WTC11 (cell line): ENCODE results near the gene RANGRF. TPM values are rescaled to one million over a fixed set of nuclear protein-coding genes. Genes with fewer than 3 reads are reported as not detected.
A peak's percentile ranks its signal among the peaks of the same experiment; 100 is the strongest.

Source experiments
- ATAC-seq: fragments of 200-7000 bp; cut with Tn5 transposase; 2 replicates; pipeline ENCODE4 v1.10.0; 2021; ENCODE audit warnings: mild to moderate bottlenecking, moderate library complexity
- CTCF ChIA-PET: fragments of 300-600 bp; sonication (Branson Sonifier 250); formaldehyde crosslinking; loops from one replicate; lab custom pipeline; 2021; ENCODE audit warnings: antibody characterized with exemption; lab: Charles Lee
- POLR2A ChIA-PET: fragments of 350-600 bp; sonication (Branson Sonifier 250); formaldehyde crosslinking; loops from one replicate; lab custom pipeline; 2021; ENCODE audit warnings: antibody characterized with exemption; lab: Charles Lee
- DNase-seq: peaks from one replicate; pipeline ENCODE4 v3.0.0; 2021; ENCODE audit warnings: low spot score
- H3K27ac Mint-ChIP-seq: 2 replicates; pipeline ENCODE4 v1.8.0; 2021; ENCODE audit warnings: mixed read lengths
- H3K27me3 Mint-ChIP-seq: 2 replicates; pipeline ENCODE4 v1.8.0; 2021; ENCODE audit warnings: low read depth, mild to moderate bottlenecking, moderate library complexity, mixed read lengths
- H3K36me3 Mint-ChIP-seq: 2 replicates; pipeline ENCODE4 v1.8.0; 2021; ENCODE audit warnings: mixed read lengths
- H3K4me1 Mint-ChIP-seq: 2 replicates; pipeline ENCODE4 v1.8.0; 2022; ENCODE audit warnings: mixed read lengths
- H3K4me3 Mint-ChIP-seq: 2 replicates; pipeline ENCODE4 v1.8.0; 2021; ENCODE audit warnings: mild to moderate bottlenecking, moderate library complexity, mixed read lengths
- H3K9me3 Mint-ChIP-seq: 2 replicates; pipeline ENCODE4 v1.8.0; 2021; ENCODE audit warnings: mixed read lengths
- CBFB ChIP-seq: sonication (generic); formaldehyde crosslinking; IDR thresholded peaks from 2 replicates; pipeline ENCODE4 v1.8.1; 2022; ENCODE audit warnings: mild to moderate bottlenecking, low read depth, missing genetic modification reagents
- CREB1 ChIP-seq: sonication (generic); formaldehyde crosslinking; IDR thresholded peaks from 2 replicates; pipeline ENCODE4 v1.8.0; 2023; ENCODE audit warnings: mild to moderate bottlenecking, missing genetic modification reagents
- GABPB1 ChIP-seq: sonication (generic); formaldehyde crosslinking; IDR thresholded peaks from 2 replicates; pipeline ENCODE4 v1.8.1; 2023; ENCODE audit warnings: mild to moderate bottlenecking, missing genetic modification reagents
- GRHL2 ChIP-seq: fragments of 250-450 bp; sonication (Bioruptor Pico); IDR thresholded peaks from 2 replicates; pipeline ENCODE4 v1.8.0; 2022; ENCODE audit warnings: mild to moderate bottlenecking, moderate library complexity; ENCODE audit not compliant: insufficient replicate concordance, severe bottlenecking
- GTF2I ChIP-seq: fragments of 250-450 bp; sonication (Bioruptor Pico); conservative IDR thresholded peaks from 2 replicates; pipeline ENCODE4 v1.4.0; 2021; ENCODE audit warnings: mild to moderate bottlenecking
- JAZF1 ChIP-seq: fragments of 250-450 bp; sonication (Bioruptor Pico); IDR thresholded peaks from 2 replicates; pipeline ENCODE4 v1.9.0; 2021; ENCODE audit warnings: moderate library complexity, mild to moderate bottlenecking, inconsistent platforms
- MXD4 ChIP-seq: fragments of 250-450 bp; sonication (Bioruptor Pico); IDR thresholded peaks from 2 replicates; pipeline ENCODE4 v1.8.0; 2021; ENCODE audit warnings: mild to moderate bottlenecking, moderate library complexity, borderline replicate concordance
- MYBL2 ChIP-seq: sonication (generic); formaldehyde crosslinking; IDR thresholded peaks from 2 replicates; pipeline ENCODE4 v1.8.1; 2023; ENCODE audit warnings: mild to moderate bottlenecking, moderate library complexity, missing genetic modification reagents
- NR2C2 ChIP-seq: sonication (generic); formaldehyde crosslinking; IDR thresholded peaks from 2 replicates; pipeline ENCODE4 v1.8.0; 2022; ENCODE audit warnings: mild to moderate bottlenecking, missing genetic modification reagents
- PRRX2 ChIP-seq: fragments of 250-450 bp; sonication (Bioruptor Pico); IDR thresholded peaks from 2 replicates; pipeline ENCODE4 v1.8.0; 2021; ENCODE audit warnings: mild to moderate bottlenecking
- SP1 ChIP-seq: sonication (generic); formaldehyde crosslinking; conservative IDR thresholded peaks from 2 replicates; pipeline ENCODE4 v1.8.1; 2022; ENCODE audit warnings: missing genetic modification reagents
- TEAD4 ChIP-seq: sonication (generic); formaldehyde crosslinking; IDR thresholded peaks from 2 replicates; pipeline ENCODE4 v1.8.0; 2022; ENCODE audit warnings: mild to moderate bottlenecking, missing genetic modification reagents
- ZNF396 ChIP-seq: fragments of 250-450 bp; sonication (Bioruptor Pico); IDR thresholded peaks from 2 replicates; pipeline ENCODE4 v1.8.0; 2021; ENCODE audit warnings: mild to moderate bottlenecking, moderate library complexity, borderline replicate concordance
- total RNA-seq: library from RNA; stranded (reverse); gene quantifications from 3 replicates; pipeline ENCODE4 v1.2.3, GENCODE V29; 2021
- TF ChIP-seq, protein P1 (sequence below): fragments of 250-450 bp; sonication (Bioruptor Pico); IDR thresholded peaks from 2 replicates; pipeline ENCODE4 v1.9.0; 2021; ENCODE audit warnings: mild to moderate bottlenecking
- TF ChIP-seq, protein P2 (sequence below): sonication (generic); formaldehyde crosslinking; IDR thresholded peaks from 2 replicates; pipeline ENCODE4 v1.8.0; 2022; ENCODE audit warnings: mild to moderate bottlenecking, missing genetic modification reagents
- TF ChIP-seq, protein P3 (sequence below): sonication (generic); formaldehyde crosslinking; IDR thresholded peaks from 2 replicates; pipeline ENCODE4 v1.8.1; 2022; ENCODE audit warnings: low read depth, missing genetic modification reagents, borderline replicate concordance
- TF ChIP-seq, protein P4 (sequence below): fragments of 200-600 bp; IDR thresholded peaks from 2 replicates; pipeline ENCODE4 v1.8.0; 2022; ENCODE audit warnings: antibody characterized with exemption
- TF ChIP-seq, protein P5 (sequence below): sonication (generic); formaldehyde crosslinking; IDR thresholded peaks from 2 replicates; pipeline ENCODE4 v1.8.0; 2023; ENCODE audit warnings: mild to moderate bottlenecking, missing genetic modification reagents
- TF ChIP-seq, protein P6 (sequence below): fragments of 250-450 bp; sonication (Bioruptor Pico); IDR thresholded peaks from 2 replicates; pipeline ENCODE4 v1.8.0; 2021; ENCODE audit warnings: mild to moderate bottlenecking

The RANGRF gene
- total RNA-seq, 1 experiment from 2014 or later = 32.7 TPM

DNA sequence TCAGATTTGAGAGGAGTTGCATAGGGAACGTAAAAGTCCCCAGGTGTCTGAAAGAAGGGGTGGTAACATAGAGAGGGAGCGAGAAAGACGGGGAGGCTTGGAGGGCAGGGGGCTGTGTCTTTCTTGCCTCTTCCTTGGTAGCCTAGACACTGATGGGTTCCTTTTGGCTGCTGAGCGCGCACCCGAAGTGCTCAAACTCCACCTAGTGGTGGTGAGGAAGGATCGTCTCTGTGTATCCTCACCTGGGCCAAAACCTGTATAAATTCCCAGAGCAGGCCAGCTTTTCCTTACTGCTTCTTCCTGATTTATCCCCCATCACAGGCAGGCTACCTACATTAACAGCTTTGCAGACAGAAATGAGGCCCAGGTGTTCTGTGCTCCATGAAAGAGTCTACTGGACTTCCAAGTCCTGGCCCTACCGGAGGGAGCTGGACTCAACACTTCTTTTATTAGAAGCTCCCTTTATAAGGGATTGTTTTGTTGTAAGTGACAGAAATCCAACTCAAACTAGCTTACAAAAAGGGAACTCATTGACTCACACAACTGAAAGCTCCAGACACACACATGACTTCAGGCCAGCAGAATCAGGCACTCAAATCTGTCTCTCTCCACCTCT, 12.3 kb downstream of the RANGRF start (continued):
- TF ChIP-seq, protein P1, sequence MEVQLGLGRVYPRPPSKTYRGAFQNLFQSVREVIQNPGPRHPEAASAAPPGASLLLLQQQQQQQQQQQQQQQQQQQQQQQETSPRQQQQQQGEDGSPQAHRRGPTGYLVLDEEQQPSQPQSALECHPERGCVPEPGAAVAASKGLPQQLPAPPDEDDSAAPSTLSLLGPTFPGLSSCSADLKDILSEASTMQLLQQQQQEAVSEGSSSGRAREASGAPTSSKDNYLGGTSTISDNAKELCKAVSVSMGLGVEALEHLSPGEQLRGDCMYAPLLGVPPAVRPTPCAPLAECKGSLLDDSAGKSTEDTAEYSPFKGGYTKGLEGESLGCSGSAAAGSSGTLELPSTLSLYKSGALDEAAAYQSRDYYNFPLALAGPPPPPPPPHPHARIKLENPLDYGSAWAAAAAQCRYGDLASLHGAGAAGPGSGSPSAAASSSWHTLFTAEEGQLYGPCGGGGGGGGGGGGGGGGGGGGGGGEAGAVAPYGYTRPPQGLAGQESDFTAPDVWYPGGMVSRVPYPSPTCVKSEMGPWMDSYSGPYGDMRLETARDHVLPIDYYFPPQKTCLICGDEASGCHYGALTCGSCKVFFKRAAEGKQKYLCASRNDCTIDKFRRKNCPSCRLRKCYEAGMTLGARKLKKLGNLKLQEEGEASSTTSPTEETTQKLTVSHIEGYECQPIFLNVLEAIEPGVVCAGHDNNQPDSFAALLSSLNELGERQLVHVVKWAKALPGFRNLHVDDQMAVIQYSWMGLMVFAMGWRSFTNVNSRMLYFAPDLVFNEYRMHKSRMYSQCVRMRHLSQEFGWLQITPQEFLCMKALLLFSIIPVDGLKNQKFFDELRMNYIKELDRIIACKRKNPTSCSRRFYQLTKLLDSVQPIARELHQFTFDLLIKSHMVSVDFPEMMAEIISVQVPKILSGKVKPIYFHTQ (CRISPR knock-in tag) = no peak
- no peak for TF ChIP-seq GTF2I (CRISPR knock-in tag)
- TF ChIP-seq, protein P2, sequence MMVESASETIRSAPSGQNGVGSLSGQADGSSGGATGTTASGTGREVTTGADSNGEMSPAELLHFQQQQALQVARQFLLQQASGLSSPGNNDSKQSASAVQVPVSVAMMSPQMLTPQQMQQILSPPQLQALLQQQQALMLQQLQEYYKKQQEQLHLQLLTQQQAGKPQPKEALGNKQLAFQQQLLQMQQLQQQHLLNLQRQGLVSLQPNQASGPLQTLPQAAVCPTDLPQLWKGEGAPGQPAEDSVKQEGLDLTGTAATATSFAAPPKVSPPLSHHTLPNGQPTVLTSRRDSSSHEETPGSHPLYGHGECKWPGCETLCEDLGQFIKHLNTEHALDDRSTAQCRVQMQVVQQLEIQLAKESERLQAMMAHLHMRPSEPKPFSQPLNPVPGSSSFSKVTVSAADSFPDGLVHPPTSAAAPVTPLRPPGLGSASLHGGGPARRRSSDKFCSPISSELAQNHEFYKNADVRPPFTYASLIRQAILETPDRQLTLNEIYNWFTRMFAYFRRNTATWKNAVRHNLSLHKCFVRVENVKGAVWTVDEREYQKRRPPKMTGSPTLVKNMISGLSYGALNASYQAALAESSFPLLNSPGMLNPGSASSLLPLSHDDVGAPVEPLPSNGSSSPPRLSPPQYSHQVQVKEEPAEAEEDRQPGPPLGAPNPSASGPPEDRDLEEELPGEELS (CRISPR knock-in tag) = no peak
- TF ChIP-seq PRRX2 = no peak
- TF ChIP-seq ZNF396 (CRISPR knock-in tag) = no peak
- TF ChIP-seq GABPB1 = no peak
- no peak for TF ChIP-seq GRHL2 (CRISPR knock-in tag)
- no peak for TF ChIP-seq CREB1 (CRISPR knock-in tag)
- TF ChIP-seq, protein P3, sequence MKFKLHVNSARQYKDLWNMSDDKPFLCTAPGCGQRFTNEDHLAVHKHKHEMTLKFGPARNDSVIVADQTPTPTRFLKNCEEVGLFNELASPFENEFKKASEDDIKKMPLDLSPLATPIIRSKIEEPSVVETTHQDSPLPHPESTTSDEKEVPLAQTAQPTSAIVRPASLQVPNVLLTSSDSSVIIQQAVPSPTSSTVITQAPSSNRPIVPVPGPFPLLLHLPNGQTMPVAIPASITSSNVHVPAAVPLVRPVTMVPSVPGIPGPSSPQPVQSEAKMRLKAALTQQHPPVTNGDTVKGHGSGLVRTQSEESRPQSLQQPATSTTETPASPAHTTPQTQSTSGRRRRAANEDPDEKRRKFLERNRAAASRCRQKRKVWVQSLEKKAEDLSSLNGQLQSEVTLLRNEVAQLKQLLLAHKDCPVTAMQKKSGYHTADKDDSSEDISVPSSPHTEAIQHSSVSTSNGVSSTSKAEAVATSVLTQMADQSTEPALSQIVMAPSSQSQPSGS (CRISPR knock-in tag) = no peak
- TF ChIP-seq TEAD4 (CRISPR knock-in tag) = no peak
- TF ChIP-seq MYBL2 (CRISPR knock-in tag) = no peak
- TF ChIP-seq, protein P4, sequence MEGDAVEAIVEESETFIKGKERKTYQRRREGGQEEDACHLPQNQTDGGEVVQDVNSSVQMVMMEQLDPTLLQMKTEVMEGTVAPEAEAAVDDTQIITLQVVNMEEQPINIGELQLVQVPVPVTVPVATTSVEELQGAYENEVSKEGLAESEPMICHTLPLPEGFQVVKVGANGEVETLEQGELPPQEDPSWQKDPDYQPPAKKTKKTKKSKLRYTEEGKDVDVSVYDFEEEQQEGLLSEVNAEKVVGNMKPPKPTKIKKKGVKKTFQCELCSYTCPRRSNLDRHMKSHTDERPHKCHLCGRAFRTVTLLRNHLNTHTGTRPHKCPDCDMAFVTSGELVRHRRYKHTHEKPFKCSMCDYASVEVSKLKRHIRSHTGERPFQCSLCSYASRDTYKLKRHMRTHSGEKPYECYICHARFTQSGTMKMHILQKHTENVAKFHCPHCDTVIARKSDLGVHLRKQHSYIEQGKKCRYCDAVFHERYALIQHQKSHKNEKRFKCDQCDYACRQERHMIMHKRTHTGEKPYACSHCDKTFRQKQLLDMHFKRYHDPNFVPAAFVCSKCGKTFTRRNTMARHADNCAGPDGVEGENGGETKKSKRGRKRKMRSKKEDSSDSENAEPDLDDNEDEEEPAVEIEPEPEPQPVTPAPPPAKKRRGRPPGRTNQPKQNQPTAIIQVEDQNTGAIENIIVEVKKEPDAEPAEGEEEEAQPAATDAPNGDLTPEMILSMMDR = peak; percentile 80

DNA sequence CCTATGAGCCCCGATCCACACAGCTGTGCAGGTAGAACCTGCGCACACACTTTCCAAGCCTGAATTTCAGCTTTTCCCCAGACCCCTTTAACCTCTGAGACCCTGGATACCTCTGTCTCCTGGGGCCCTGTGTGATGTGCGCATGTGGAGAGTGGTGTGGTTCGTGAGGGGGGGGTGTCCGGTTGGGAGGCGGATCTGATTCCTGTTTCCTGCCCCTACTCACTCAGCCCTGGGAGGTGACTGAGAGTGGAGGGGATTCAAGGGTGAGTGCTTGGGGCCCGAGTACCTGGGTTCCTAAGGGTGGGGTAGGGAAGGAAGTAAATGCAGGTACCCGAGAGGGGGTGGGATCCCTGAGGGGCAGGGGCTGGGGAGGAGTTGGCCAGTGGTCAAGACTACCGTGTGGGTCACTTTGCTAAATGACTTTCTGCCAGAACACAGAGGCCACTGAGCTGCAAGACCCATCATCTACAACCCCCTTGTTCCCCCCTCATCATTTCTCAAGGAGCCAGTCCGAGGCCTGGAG, 22.2 kb downstream of the RANGRF start:
- Mint-ChIP-seq H3K27ac (no peak overlapping the region), H3K9me3 (no peaks in the 10 kb centered on the region), H3K36me3 (no peaks in the 10 kb centered on the region), H3K4me3 (no peak overlapping the region), H3K27me3 (peaks cover 19% of the 10 kb centered on the region), H3K4me1 (peaks cover 27% of the 10 kb centered on the region)
- ChIA-PET CTCF (no interaction called here), POLR2A (no interaction called here)
- ATAC-seq (no peak), DNase-seq (no peak)
- TF ChIP-seq MXD4 (no peak), JAZF1 (CRISPR knock-in tag) (no peak), SP1 (CRISPR knock-in tag) (no peak), TEAD4 (CRISPR knock-in tag) (no peak), NR2C2 (CRISPR knock-in tag) (no peak), CBFB (no peak)
- TF ChIP-seq, protein P5, sequence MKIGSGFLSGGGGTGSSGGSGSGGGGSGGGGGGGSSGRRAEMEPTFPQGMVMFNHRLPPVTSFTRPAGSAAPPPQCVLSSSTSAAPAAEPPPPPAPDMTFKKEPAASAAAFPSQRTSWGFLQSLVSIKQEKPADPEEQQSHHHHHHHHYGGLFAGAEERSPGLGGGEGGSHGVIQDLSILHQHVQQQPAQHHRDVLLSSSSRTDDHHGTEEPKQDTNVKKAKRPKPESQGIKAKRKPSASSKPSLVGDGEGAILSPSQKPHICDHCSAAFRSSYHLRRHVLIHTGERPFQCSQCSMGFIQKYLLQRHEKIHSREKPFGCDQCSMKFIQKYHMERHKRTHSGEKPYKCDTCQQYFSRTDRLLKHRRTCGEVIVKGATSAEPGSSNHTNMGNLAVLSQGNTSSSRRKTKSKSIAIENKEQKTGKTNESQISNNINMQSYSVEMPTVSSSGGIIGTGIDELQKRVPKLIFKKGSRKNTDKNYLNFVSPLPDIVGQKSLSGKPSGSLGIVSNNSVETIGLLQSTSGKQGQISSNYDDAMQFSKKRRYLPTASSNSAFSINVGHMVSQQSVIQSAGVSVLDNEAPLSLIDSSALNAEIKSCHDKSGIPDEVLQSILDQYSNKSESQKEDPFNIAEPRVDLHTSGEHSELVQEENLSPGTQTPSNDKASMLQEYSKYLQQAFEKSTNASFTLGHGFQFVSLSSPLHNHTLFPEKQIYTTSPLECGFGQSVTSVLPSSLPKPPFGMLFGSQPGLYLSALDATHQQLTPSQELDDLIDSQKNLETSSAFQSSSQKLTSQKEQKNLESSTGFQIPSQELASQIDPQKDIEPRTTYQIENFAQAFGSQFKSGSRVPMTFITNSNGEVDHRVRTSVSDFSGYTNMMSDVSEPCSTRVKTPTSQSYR (CRISPR knock-in tag) = no peak
- TF ChIP-seq, protein P6, sequence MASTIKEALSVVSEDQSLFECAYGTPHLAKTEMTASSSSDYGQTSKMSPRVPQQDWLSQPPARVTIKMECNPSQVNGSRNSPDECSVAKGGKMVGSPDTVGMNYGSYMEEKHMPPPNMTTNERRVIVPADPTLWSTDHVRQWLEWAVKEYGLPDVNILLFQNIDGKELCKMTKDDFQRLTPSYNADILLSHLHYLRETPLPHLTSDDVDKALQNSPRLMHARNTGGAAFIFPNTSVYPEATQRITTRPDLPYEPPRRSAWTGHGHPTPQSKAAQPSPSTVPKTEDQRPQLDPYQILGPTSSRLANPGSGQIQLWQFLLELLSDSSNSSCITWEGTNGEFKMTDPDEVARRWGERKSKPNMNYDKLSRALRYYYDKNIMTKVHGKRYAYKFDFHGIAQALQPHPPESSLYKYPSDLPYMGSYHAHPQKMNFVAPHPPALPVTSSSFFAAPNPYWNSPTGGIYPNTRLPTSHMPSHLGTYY (CRISPR knock-in tag) = no peak
- TF ChIP-seq, protein P1 (CRISPR knock-in tag) = no peak
